ENCODE measurements around the gene NAA15. TPM values are rescaled to one million over a fixed set of nuclear protein-coding genes. Genes with fewer than 3 reads are reported as not detected.
"Not testable (repeated sequence)": the region's sequence is repeated elsewhere in the genome, so short reads cannot be mapped to it uniquely, and the experiment has no call there.

The NAA15 gene
- polyA plus RNA-seq, 2 donors: 5.6 to 11.4 TPM

DNA sequence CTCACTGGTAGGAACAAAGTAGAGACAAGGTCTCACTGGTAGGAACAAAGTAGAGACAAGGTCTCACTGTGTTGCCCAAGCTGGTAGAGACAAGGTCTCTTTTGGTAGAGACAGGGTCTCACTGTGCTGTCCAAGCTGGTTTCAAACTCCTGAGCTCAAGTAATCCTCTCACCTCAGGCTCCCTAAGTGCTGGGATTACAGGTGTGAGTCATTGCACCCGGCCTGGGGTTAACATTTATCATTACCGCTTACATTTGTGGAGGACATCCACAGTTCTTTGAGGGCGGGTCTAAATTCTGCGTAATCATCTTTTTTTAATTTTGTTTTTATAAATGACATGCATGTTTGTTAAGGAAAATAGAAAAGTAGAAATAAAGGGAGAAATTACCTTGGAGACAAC lies 164.6 kb downstream of the NAA15 start:
- 48 to 63% methylated on average over 4 of the region's 4 CpGs for WGBS, 2 donors
- H3K27me3 ChIP-seq (ENCODE audit: control insufficient read depth in 1 of 2, insufficient read depth in 2 of 2, low read length in 2 of 2): no peaks in the 10 kb centered on the region
- H3K4me1 ChIP-seq (ENCODE audit: control insufficient read depth in 2 of 2, insufficient read depth in 2 of 2, low read length in 1 of 2): peaks cover 0 to 2% of the 10 kb centered on the region in 2 donors
- no peak overlapping the region for H3K27ac ChIP-seq (ENCODE audit: low read depth in 2 of 2, low read length in 1 of 2)
- no peaks in the 10 kb centered on the region for H3K36me3 ChIP-seq (ENCODE audit: control insufficient read depth in 2 of 2, insufficient read depth in 2 of 2, low read length in 1 of 2)
- no peaks in the 10 kb centered on the region for H3K9me3 ChIP-seq (ENCODE audit: control insufficient read depth in 2 of 2, insufficient read depth in 1 of 2, low read depth in 1 of 2, low read length in 1 of 2)
- no peak overlapping the region for H3K4me3 ChIP-seq (ENCODE audit: low read depth in 1 of 2, low read length in 2 of 2)

GRCh38 chr4:139468756-139469155 lies 167.5 kb downstream of the NAA15 start:
- H3K27me3 ChIP-seq (ENCODE audit: control insufficient read depth in 1 of 2, insufficient read depth in 2 of 2, low read length in 2 of 2); H3K4me3 ChIP-seq (ENCODE audit: low read depth in 1 of 2, low read length in 2 of 2); H3K4me1 ChIP-seq (ENCODE audit: control insufficient read depth in 2 of 2, insufficient read depth in 2 of 2, low read length in 1 of 2); H3K27ac ChIP-seq (ENCODE audit: low read depth in 2 of 2, low read length in 1 of 2); H3K36me3 ChIP-seq (ENCODE audit: control insufficient read depth in 2 of 2, insufficient read depth in 2 of 2, low read length in 1 of 2); H3K9me3 ChIP-seq (ENCODE audit: control insufficient read depth in 2 of 2, insufficient read depth in 1 of 2, low read depth in 1 of 2, low read length in 1 of 2): not testable (repeated sequence)

DNA sequence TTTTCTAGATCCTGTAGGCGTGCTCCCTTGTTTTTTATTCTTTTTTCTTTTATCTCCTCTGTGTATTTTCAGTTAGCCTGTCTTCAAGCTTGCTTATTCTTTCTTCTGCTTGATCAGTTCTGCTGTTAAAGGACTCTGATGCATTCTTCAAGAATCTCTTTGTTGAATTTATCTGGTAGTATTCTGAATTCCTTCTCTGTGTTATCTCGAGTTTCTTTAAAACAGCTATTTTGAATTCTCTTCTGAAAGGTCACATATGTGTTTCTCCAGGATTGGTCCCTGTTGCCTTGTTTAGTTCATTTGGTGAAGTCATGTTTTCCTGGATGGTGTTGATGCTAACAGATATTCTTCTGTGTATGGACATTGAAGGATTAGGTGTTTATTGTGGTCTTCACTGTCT lies 167.9 kb downstream of the NAA15 start:
- Histone ChIP-seq H3K36me3 (ENCODE audit: control insufficient read depth in 2 of 2, insufficient read depth in 2 of 2, low read length in 1 of 2) (no peaks in the 10 kb centered on the region), H3K4me1 (ENCODE audit: control insufficient read depth in 2 of 2, insufficient read depth in 2 of 2, low read length in 1 of 2) (peaks cover 0 to 2% of the 10 kb centered on the region in 2 donors), H3K27ac (ENCODE audit: low read depth in 2 of 2, low read length in 1 of 2) (no peak overlapping the region), H3K27me3 (ENCODE audit: control insufficient read depth in 1 of 2, insufficient read depth in 2 of 2, low read length in 2 of 2) (no peaks in the 10 kb centered on the region), H3K9me3 (ENCODE audit: control insufficient read depth in 2 of 2, insufficient read depth in 1 of 2, low read depth in 1 of 2, low read length in 1 of 2) (no peaks in the 10 kb centered on the region), H3K4me3 (ENCODE audit: low read depth in 1 of 2, low read length in 2 of 2) (no peak overlapping the region)
- 91 to 93% methylated on average over 2 of the region's 2 CpGs for whole genome bisulfite sequencing, 2 donors

Other genes with a start within 250 kb of the NAA15 start
- gene ELF2, start 124.3 kb upstream of the NAA15 start, polyA plus RNA-seq: 10 to 100 TPM; 12.4 to 13.6 TPM
- gene MGARP, start 21.3 kb upstream of the NAA15 start, polyA plus RNA-seq: under 1 TPM; 0.18 to 0.24 TPM
- gene NDUFC1, start 972 bp downstream of the NAA15 start, polyA plus RNA-seq: 100 to 1,000 TPM in 1 of 2 donors, 10 to 100 TPM in 1; 79.0 to 102 TPM
- gene RAB33B, start 152.6 kb downstream of the NAA15 start, polyA plus RNA-seq: 1 to 10 TPM; 1.8 to 2.3 TPM